ENCODE results near the gene CCN2. TPM values are rescaled to one million over a fixed set of nuclear protein-coding genes. Genes with fewer than 3 reads are reported as not detected.

Gene CCN2
- total RNA-seq, 1 experiment from 2014 or later, result 3.1 TPM

DNA sequence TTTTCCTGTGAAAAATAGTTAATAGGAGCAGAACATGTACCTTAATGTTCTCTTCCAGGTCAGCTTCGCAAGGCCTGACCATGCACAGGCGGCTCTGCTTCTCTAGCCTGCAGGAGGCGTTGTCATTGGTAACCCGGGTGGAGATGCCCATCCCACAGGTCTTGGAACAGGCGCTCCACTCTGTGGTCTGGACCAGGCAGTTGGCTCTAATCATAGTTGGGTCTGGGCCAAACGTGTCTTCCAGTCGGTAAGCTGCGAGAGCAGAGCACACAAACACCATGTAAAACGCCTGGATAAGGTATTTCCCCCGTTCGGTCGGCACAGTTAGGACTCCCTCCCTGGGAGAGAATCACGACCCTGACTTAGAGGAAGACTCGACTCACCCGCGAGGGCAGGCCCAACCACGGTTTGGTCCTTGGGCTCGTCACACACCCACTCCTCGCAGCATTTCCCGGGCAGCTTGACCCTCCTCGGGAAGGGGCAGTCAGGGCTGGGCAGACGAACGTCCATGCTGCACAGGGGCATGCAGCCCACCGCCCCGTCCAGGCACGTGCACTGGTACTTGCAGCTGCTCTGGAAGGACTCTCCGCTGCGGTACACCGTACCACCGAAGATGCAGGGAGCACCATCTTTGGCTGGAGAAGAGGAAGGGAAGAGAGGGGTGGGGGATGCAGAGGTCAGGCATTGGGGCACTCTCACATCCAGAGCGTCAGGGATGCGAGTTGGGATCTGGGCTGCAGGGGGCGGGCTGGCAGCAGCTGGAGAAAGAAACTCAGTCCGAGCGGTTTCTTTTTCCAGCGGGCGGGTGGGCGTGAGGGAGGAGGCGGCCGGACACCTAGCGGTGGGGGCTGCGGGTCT is 1.0 kb downstream of the CCN2 start (continued):
- TF ChIP-seq, protein P1, sequence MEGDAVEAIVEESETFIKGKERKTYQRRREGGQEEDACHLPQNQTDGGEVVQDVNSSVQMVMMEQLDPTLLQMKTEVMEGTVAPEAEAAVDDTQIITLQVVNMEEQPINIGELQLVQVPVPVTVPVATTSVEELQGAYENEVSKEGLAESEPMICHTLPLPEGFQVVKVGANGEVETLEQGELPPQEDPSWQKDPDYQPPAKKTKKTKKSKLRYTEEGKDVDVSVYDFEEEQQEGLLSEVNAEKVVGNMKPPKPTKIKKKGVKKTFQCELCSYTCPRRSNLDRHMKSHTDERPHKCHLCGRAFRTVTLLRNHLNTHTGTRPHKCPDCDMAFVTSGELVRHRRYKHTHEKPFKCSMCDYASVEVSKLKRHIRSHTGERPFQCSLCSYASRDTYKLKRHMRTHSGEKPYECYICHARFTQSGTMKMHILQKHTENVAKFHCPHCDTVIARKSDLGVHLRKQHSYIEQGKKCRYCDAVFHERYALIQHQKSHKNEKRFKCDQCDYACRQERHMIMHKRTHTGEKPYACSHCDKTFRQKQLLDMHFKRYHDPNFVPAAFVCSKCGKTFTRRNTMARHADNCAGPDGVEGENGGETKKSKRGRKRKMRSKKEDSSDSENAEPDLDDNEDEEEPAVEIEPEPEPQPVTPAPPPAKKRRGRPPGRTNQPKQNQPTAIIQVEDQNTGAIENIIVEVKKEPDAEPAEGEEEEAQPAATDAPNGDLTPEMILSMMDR (IDR thresholded peaks at IDR 0.05 in 2 of 3, conservative IDR thresholded peaks at IDR 0.05 in 1 of 3; ENCODE audit: borderline replicate concordance in 1 of 3, insufficient read depth in 1 of 3, low read depth in 2 of 3, low read length in 2 of 3), result peak; percentile 32 to 53 (median 51); a peak in 5 of 6 replicates
- TF ChIP-seq POLR2AphosphoS5 (IDR thresholded peaks at IDR 0.05; ENCODE audit: low read depth, low read length) (no peak), YY1 (IDR thresholded peaks at IDR 0.05; ENCODE audit: extremely low read depth, insufficient replicate concordance, low read depth, low read length) (peak; percentile 5), EGR1 (IDR thresholded peaks at IDR 0.05; ENCODE audit: low read depth) (no peak), EZH2 (IDR thresholded peaks at IDR 0.05) (no peak)

DNA sequence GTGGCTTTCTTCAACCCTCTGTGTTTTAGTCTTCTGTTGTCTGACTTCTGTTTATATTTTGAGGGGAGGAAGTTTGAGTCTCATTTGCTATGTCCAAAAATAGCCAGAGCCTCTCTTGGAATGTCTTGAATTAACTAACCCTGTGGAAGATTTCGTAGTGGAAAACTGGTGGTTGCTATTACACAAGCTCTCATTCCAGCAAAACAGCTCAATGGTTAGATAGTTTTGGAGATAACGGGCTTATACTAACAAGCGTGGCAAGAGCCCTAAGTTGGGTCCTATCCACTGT is 1.6 kb downstream of the CCN2 start:
- BruUV-seq (replicated peaks), result no TSS peak
- no peak overlapping the region for H2AFZ ChIP-seq (ENCODE audit: low read depth, low read length, poor library complexity, severe bottlenecking)
- no peaks in the 10 kb centered on the region for H3K36me3 ChIP-seq (ENCODE audit: control insufficient read depth in 1 of 2, insufficient read depth in 2 of 2, low read length in 2 of 2)
- DNase-seq (ENCODE audit: low read depth, low spot score), result no peak
- no peak overlapping the region for H3K4me2 ChIP-seq (ENCODE audit: low read length)
- H3K4me3 ChIP-seq (replicated peaks in 1 of 2; ENCODE audit: low read depth in 1 of 2, low read length in 2 of 2), result no peak overlapping the region
- no peak for ATAC-seq
- ChIA-PET CTCF (no interaction called here), POLR2A (interaction anchor here (0.6 to 1.4 kb wide), 2 partner anchors 205 to 268 kb away, joined by 3 to 4 read pairs; no protein-coding TSS in a partner anchor), RAD21 (ENCODE audit: low non-redundant PET in 1 of 2, low total read pairs in 2 of 2, uncharacterized antibody in 2 of 2, unreplicated experiment in 2 of 2) (no interaction called here)
- no peaks in the 10 kb centered on the region for H3K9me3 ChIP-seq (ENCODE audit: control insufficient read depth in 1 of 2, insufficient read depth in 1 of 2, low read depth in 1 of 2, low read length in 2 of 2)
- H3K27me3 ChIP-seq (ENCODE audit: insufficient read depth, low read length), result no peaks in the 10 kb centered on the region
- H3K27ac ChIP-seq (ENCODE audit: low read depth, low read length), result no peak overlapping the region
- H3K9me2 ChIP-seq (ENCODE audit: insufficient read depth), result no peaks in the 10 kb centered on the region
- no peaks in the 10 kb centered on the region for H4K20me1 ChIP-seq (ENCODE audit: insufficient read depth)
- H3K79me2 ChIP-seq (ENCODE audit: insufficient read depth, low read length), result no peaks in the 10 kb centered on the region
- intact Hi-C loops (cut with micrococcal nuclease), result no loop called here
- no peak overlapping the region for H3K9ac ChIP-seq (ENCODE audit: low read length)
- peaks cover 9 to 31% of the 10 kb centered on the region in 2 experiments for H3K4me1 ChIP-seq (ENCODE audit: control insufficient read depth in 1 of 2, insufficient read depth in 2 of 2, low read length in 2 of 2)
- no peak for TF ChIP-seq EZH2 (IDR thresholded peaks at IDR 0.05)
- TF ChIP-seq TCF7L2 (IDR thresholded peaks at IDR 0.05; ENCODE audit: borderline replicate concordance, extremely low read depth, insufficient read depth, insufficient read length), result no peak
- TF ChIP-seq CBX3 (IDR thresholded peaks at IDR 0.05; ENCODE audit: low read depth), result no peak
- no peak for TF ChIP-seq CEBPB (IDR thresholded peaks at IDR 0.05; ENCODE audit: low read depth)
- no peak for TF ChIP-seq REST (IDR thresholded peaks at IDR 0.05; ENCODE audit: low read depth)
- no peak for TF ChIP-seq EZH2phosphoT487 (IDR thresholded peaks at IDR 0.05; ENCODE audit: borderline replicate concordance)
- no peak for TF ChIP-seq ELF1 (IDR thresholded peaks at IDR 0.05; ENCODE audit: borderline replicate concordance, low read depth)
- no peak for TF ChIP-seq ZNF274 (IDR thresholded peaks at IDR 0.05; ENCODE audit: low read depth, low read length)
- TF ChIP-seq ATF3 (IDR thresholded peaks at IDR 0.05), result no peak
- TF ChIP-seq SIN3A (IDR thresholded peaks at IDR 0.05; ENCODE audit: low read depth), result no peak
- no peak for TF ChIP-seq ZBTB33 (IDR thresholded peaks at IDR 0.05; ENCODE audit: extremely low read depth, insufficient replicate concordance, low read length)
